Measurements from ENCODE around the gene CAMTA1.
A peak's percentile ranks its signal among the peaks of the same experiment; 100 is the strongest.
"Not testable (repeated sequence)": the region's sequence is repeated elsewhere in the genome, so short reads cannot be mapped to it uniquely, and the experiment has no call there.

Gene CAMTA1

GRCh38 chr1:7365706-7366105 is 580.5 kb downstream of the CAMTA1 start:
- DNase-seq (ENCODE audit: low read depth, low spot score), result no peak

- no peak for DNase-seq (ENCODE audit: low read depth, low spot score)
Measured at GRCh38 chr1:7366286-7366954, 581.2 kb downstream of the CAMTA1 start.

GRCh38 chr1:7366955-7367665 is 581.9 kb downstream of the CAMTA1 start:
- DNase-seq (ENCODE audit: low read depth, low spot score), result no peak

GRCh38 chr1:7369866-7370265 is 584.6 kb downstream of the CAMTA1 start:
- DNase-seq (ENCODE audit: low read depth, low spot score), result no peak

- DNase-seq (ENCODE audit: low read depth, low spot score), result no peak
Measured at GRCh38 chr1:7371926-7372325, 586.7 kb downstream of the CAMTA1 start.

GRCh38 chr1:7372477-7373120 is 587.3 kb downstream of the CAMTA1 start:
- no peak for DNase-seq (ENCODE audit: low read depth, low spot score)

- no peak for DNase-seq (ENCODE audit: low read depth, low spot score)
Measured at GRCh38 chr1:7373251-7373650, 588.0 kb downstream of the CAMTA1 start.

- DNase-seq (ENCODE audit: low read depth, low spot score), result no peak
Measured at GRCh38 chr1:7373876-7374562, 588.8 kb downstream of the CAMTA1 start.

GRCh38 chr1:7374563-7375160 is 589.4 kb downstream of the CAMTA1 start:
- DNase-seq (ENCODE audit: low read depth, low spot score), result no peak

- no peak for DNase-seq (ENCODE audit: low read depth, low spot score)
Measured at GRCh38 chr1:7375329-7375728, 590.1 kb downstream of the CAMTA1 start.

- no peak for DNase-seq (ENCODE audit: low read depth, low spot score)
Measured at GRCh38 chr1:7375781-7376660, 590.8 kb downstream of the CAMTA1 start.

- no peak for DNase-seq (ENCODE audit: low read depth, low spot score)
Measured at GRCh38 chr1:7376676-7377075, 591.4 kb downstream of the CAMTA1 start.

GRCh38 chr1:7378346-7379130 is 593.3 kb downstream of the CAMTA1 start:
- no peak for DNase-seq (ENCODE audit: low read depth, low spot score)

- DNase-seq (ENCODE audit: low read depth, low spot score), result peak; percentile 79
Measured at GRCh38 chr1:7379441-7379971, 594.3 kb downstream of the CAMTA1 start.

- DNase-seq (ENCODE audit: low read depth, low spot score), result not testable (repeated sequence)
Measured at GRCh38 chr1:7380068-7380467, 594.8 kb downstream of the CAMTA1 start.

- no peak for DNase-seq (ENCODE audit: low read depth, low spot score)
Measured at GRCh38 chr1:7380712-7381111, 595.5 kb downstream of the CAMTA1 start.

GRCh38 chr1:7381729-7382128 is 596.5 kb downstream of the CAMTA1 start:
- DNase-seq (ENCODE audit: low read depth, low spot score), result not testable (repeated sequence)

- DNase-seq (ENCODE audit: low read depth, low spot score), result no peak
Measured at GRCh38 chr1:7382971-7383370, 597.7 kb downstream of the CAMTA1 start.

GRCh38 chr1:7383671-7384520 is 598.6 kb downstream of the CAMTA1 start:
- DNase-seq (ENCODE audit: low read depth, low spot score), result no peak
